Heart left ventricle (tissue), 16 donors: ENCODE results near the gene FGFR4. TPM values are rescaled to one million over a fixed set of nuclear protein-coding genes. Genes with fewer than 3 reads are reported as not detected.

Experiments used
- ATAC-seq, 4 donors: fragments of 200-7000 bp; cut with Tn5 transposase; one replicate each; pipeline ENCODE4 v1.9.1; 2020 to 2022; ENCODE audit warnings: moderate library complexity in 4 of 4, mild to moderate bottlenecking in 3 of 4, moderate number of reproducible peaks in 1 of 4
- DNase-seq, 5 donors: peaks; one replicate each; pipeline ENCODE4 v3.0.0-alpha.2; 2020
- H3K27ac ChIP-seq, 12 donors: fragments of 200-600 bp; sonication (generic) in 4 of 12; one replicate each; pipeline versions ENCODE4 v1.5.0 to v1.8.0; 2016 to 2022; ENCODE audit warnings: mild to moderate bottlenecking in 2 of 12
- H3K27me3 ChIP-seq, 9 donors: fragments of 200-600 bp; sonication (generic) in 2 of 9; one replicate each; pipeline versions ENCODE4 v1.5.1 to v1.8.0; 2016 to 2022; ENCODE audit warnings: mild to moderate bottlenecking in 3 of 9
- H3K36me3 ChIP-seq, 9 donors: fragments of 200-600 bp; sonication (generic) in 2 of 9; one replicate each; pipeline versions ENCODE4 v1.5.0 to v1.8.0; 2018 to 2022; ENCODE audit warnings: mild to moderate bottlenecking in 2 of 9
- H3K4me1 ChIP-seq, 12 donors: fragments of 200-600 bp; sonication (generic) in 4 of 12; one replicate each; pipeline versions ENCODE4 v1.5.0 to v1.8.0; 2016 to 2022; ENCODE audit warnings: mild to moderate bottlenecking in 3 of 12
- H3K4me3 ChIP-seq, 12 donors: fragments of 200-600 bp; sonication (generic) in 4 of 12; one replicate each; pipeline versions ENCODE4 v1.5.0 to v1.8.0; 2017 to 2022; ENCODE audit warnings: mild to moderate bottlenecking in 9 of 12, moderate library complexity in 4 of 12
- H3K9me3 ChIP-seq, 12 donors: fragments of 200-600 bp; sonication (generic) in 4 of 12; one replicate each; pipeline versions ENCODE4 v1.5.0 to v1.8.0; 2016 to 2022; ENCODE audit warnings: mild to moderate bottlenecking in 1 of 12
- POLR2A ChIP-seq, 2 donors: fragments of 450-650 bp; IDR thresholded peaks; one replicate each; pipeline ENCODE4 v1.6.1; 2017; ENCODE audit warnings: antibody characterized with exemption in 2 of 2, mild to moderate bottlenecking in 2 of 2, moderate library complexity in 2 of 2
- WGBS, 4 donors: extraction: QIAGEN DNeasy Blood & Tissue Kit in 2 of 4; methylation state at CpG; one replicate each; pipeline versions ENCODE4 v1.1.5 to v1.1.7; 2013 to 2018; 5-methylcytosine and 5-hydroxymethylcytosine counted together
- intact Hi-C, 10 donors: fragments of 100-400 bp; cut with DNase I; formaldehyde crosslinking; loops; one replicate each; pipeline versions ENCODE4 v1.11.1 to v1.14.2; 2022
- polyA plus RNA-seq, 2 donors: library from polyadenylated mRNA; stranded (reverse); fragments of 200-250 nt; gene quantifications; one replicate each; pipeline ENCODE4 v1.2.3, GENCODE V29; 2013
- total RNA-seq, 9 donors: library from RNA; depleted of rRNA in 2 of 9; stranded (reverse); fragments of >200 nt in 2 of 9; fragmentation: NEBNext Ultra II Directional in 3 of 9; extraction: Animal tissue kit (Norgen Biotek cat#: 25700) in 3 of 9; gene quantifications; one replicate each; pipeline versions ENCODE4 v1.1.0 to v1.2.4, GENCODE V29; 2016 to 2023
- TF ChIP-seq, protein P1 (sequence below), 12 donors: fragments of 200-600 bp; sonication (generic) in 4 of 12; IDR thresholded peaks; one replicate each; pipeline versions ENCODE4 v1.5.0 to v1.8.0; 2018 to 2022; ENCODE audit warnings: antibody characterized with exemption in 12 of 12, mild to moderate bottlenecking in 5 of 12
- donor health status: ischemic (EF 13 %, LVEDD 7.1; RV severe dilation, severe dysfunction).
- donor health status: healthy with polysubstance abuse.
- donor health status: DM: no; HTN: yes; CAD: no.
- donor health status: DM: no; HTN: no; CAD: no.
- donor health status: ischemic (EF 25% LVEDD 6.9; RV normal size, moderate dysfunction).
- donor health status: ischemic (EF 25% LVEDD 5.7; RV mildly dilated, moderate dysfunction).
- donor health status: healthy.
- donor health status: DM: yes; HTN: yes; CAD: no.
- donor health status: ischemic (EF 35%, LVEDD 5.7; RV mildly dilated, moderate dysfunction).
- donor health status: nonischemic (EF 11% LVEDD 7.7; RV severe dilation, severe dysfunction).
- donor health status: DM: yes; HTN: yes; CAD: no.
- donor health status: PGD.
- donor health status: ischemic (EF 29% LVEDD 5.4; RV normal size, mild dysfunction).
- donor health status: nonischemic (EF 23%, LVEDD 6.1; RV moderate dilation, normal function).

The FGFR4 gene
- total and polyA plus RNA-seq, 11 donors = 0.35 to 2.6 (median 0.49) TPM; not detected in 1

DNA sequence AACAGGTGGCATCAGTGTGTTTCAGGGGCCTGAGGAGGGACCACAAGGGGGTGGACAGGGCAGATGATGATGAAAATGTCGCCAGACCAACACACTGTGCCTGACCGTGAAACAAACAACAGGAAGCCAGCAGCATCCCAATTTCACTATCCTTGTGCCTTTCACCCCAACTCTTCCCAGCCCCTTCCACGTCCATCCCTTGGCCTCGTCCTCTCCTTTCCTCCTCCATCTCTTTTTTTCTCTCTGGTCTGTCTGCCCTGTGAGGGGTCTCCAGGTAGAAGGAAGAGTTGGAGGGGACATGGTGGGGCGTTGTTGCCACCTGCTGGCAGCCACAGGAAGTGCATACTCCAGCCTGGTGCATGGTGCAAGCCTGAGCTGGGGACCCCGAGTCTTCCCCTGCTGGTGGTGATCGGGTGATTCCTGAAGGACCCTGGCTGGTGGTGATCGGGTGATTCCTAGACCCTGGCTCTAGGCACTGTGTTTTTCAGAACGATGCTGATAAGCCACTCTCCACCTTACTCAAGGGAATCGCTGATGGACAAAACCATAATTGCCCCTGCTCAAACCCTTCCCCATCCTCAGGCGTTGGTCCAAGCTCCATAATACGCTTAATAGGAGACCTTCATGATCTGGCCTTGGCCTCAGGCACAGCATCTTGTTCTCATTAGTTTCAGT lies 25.1 kb downstream of the FGFR4 start:
- no peak for TF ChIP-seq POLR2A (IDR thresholded peaks at IDR 0.05)
- TF ChIP-seq, protein P1, sequence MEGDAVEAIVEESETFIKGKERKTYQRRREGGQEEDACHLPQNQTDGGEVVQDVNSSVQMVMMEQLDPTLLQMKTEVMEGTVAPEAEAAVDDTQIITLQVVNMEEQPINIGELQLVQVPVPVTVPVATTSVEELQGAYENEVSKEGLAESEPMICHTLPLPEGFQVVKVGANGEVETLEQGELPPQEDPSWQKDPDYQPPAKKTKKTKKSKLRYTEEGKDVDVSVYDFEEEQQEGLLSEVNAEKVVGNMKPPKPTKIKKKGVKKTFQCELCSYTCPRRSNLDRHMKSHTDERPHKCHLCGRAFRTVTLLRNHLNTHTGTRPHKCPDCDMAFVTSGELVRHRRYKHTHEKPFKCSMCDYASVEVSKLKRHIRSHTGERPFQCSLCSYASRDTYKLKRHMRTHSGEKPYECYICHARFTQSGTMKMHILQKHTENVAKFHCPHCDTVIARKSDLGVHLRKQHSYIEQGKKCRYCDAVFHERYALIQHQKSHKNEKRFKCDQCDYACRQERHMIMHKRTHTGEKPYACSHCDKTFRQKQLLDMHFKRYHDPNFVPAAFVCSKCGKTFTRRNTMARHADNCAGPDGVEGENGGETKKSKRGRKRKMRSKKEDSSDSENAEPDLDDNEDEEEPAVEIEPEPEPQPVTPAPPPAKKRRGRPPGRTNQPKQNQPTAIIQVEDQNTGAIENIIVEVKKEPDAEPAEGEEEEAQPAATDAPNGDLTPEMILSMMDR (IDR thresholded peaks at IDR 0.05) = peak; percentile 88 to 96 (median 92)
- H3K27me3 ChIP-seq = no peaks in the 10 kb centered on the region
- ATAC-seq (peak in 2 of 4 donors; percentile 31 to 33), DNase-seq (peak in 4 of 5 donors; percentile 38 to 80 (median 44))
- H3K36me3 ChIP-seq = no peaks in the 10 kb centered on the region
- no peak overlapping the region for H3K4me3 ChIP-seq
- H3K27ac ChIP-seq = no peak overlapping the region
- no peaks in the 10 kb centered on the region for H3K9me3 ChIP-seq
- peaks cover 0 to 23% (median 13%) of the 10 kb centered on the region in 12 donors for H3K4me1 ChIP-seq
- intact Hi-C loops = loop anchor here (1.0 to 10.0 kb wide), 17 partner anchors 39 to 455 kb away; partner anchors contain the start of genes PRELID1 (in 4 of the 10), RAB24 (in 4 of the 10), MXD3 (in 1 of the 10) and SLC34A1 (in 1 of the 10)
- 23 to 26% (median 24%) methylated on average over 9 to 12 of the region's 12 CpGs for WGBS, 4 donors

DNA sequence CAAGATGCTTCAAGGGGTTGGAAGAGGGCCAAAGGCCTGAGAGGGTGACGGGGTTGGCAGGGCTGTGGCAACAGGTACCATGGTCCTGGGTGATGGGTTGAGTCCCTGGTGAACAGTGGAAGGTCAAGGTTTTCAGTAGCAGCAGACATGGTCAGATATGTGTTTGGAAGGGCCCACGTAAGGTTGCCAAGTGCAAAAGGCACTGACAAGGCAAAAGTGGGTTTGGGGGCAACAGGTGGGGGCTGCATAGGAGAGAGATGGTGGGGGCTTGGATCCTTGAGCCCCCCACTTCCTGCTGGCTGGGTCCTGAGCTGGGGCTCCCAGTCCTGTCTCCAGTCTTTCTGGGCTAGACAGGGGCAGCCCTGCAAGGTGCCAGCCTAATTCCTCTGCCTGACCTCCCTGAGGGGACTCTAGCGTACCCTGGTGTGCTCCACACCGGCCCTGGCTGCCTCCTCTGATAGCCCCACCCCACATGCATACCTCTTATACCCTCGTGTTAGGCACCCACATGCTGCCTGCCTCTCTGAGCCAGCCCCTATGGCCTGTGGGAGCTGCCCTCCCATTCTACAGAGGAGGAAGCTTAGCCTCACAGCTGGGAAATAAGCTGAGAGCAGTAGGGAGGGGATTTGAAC lies 26.0 kb downstream of the FGFR4 start:
- no peaks in the 10 kb centered on the region for H3K9me3 ChIP-seq
- TF ChIP-seq, protein P1 (IDR thresholded peaks at IDR 0.05) = no peak
- no peak for TF ChIP-seq POLR2A (IDR thresholded peaks at IDR 0.05)
- 70 to 72% (median 71%) methylated on average over 5 of the region's 5 CpGs for WGBS, 4 donors
- H3K4me1 ChIP-seq = peaks cover 0 to 28% (median 15%) of the 10 kb centered on the region in 12 donors
- DNase-seq (peak in 1 of 5 donors; percentile 19), ATAC-seq (no peak)
- no peak overlapping the region for H3K27ac ChIP-seq
- H3K4me3 ChIP-seq = no peak overlapping the region
- H3K36me3 ChIP-seq = no peaks in the 10 kb centered on the region
- intact Hi-C loops = loop anchor here (1.0 to 10.0 kb wide), 17 partner anchors 40 to 455 kb away; partner anchors contain the start of genes PRELID1 (in 4 of the 10), RAB24 (in 4 of the 10), MXD3 (in 1 of the 10) and SLC34A1 (in 1 of the 10)
- no peaks in the 10 kb centered on the region for H3K27me3 ChIP-seq

DNA sequence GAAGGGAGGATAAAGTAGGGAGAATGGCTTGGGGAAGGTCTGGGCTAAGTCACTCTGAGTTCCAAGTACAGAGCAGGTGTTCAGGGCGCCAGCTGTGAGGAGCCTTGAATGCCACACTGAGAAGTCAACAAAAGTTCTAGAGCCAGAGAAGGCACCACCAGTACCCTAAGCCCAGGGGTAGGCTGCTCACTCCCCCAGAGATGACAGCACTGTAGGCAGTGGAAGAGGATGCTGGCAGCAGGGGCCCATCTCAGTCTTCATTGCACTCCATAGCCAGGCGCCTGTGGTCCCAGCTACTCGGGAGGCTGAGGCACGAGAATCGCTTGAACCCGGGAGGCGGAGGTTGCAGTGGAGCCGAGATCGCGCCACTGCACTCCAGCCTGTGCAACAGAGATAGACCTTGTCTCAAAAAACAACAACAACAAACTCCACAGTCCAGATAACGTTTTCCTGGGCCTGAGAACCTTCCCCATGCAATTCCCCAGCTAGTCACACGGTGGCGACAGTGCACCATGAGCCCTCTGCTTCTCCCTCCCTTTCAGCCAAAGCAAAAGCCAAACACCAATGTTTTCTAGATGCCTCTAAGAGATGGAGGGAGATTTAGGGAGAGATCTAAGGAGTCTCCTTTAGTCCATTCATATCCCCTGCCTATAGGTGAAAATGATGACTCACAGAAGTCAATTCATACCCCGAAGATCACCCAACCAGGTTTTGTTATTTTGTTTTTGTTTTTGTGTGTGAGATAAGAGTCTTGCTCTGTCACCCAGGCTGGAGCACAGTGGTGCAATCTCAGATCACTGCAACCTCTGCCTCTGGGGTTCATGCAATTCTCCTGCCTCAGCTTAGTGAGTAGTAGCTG lies 27.1 kb downstream of the FGFR4 start:
- Histone ChIP-seq H3K4me3 (peak overlapping the region in 6 of 12 donors; percentile 24 to 37 (median 29)), H3K36me3 (no peaks in the 10 kb centered on the region), H3K9me3 (no peaks in the 10 kb centered on the region), H3K27me3 (no peaks in the 10 kb centered on the region), H3K27ac (peak overlapping the region in 9 of 12 donors; percentile 12 to 71 (median 54)), H3K4me1 (peaks cover 0 to 28% (median 15%) of the 10 kb centered on the region in 12 donors)
- intact Hi-C loops = loop anchor here (1.0 to 10.0 kb wide), 16 partner anchors 20 to 456 kb away; partner anchors contain the start of genes PRELID1 (in 4 of the 10), RAB24 (in 4 of the 10), MXD3 (in 1 of the 10) and NSD1 (in 1 of the 10)
- DNase-seq = peak; percentile 63 to 84 (median 73)
- TF ChIP-seq POLR2A (IDR thresholded peaks at IDR 0.05) = no peak
- TF ChIP-seq, protein P1 (IDR thresholded peaks at IDR 0.05) = peak; percentile 95 to 100 (median 99)
- peak in 3 of 4 donors; percentile 60 to 68 (median 63) for ATAC-seq
- WGBS, 4 donors = 16 to 18% (median 17%) methylated on average over 14 of the region's 14 CpGs
